HepG2 (cell line): ENCODE results near the gene KIAA1614. TPM values are rescaled to one million over a fixed set of nuclear protein-coding genes. Genes with fewer than 3 reads are reported as not detected.

Source experiments
- ATAC-seq: fragments of 200-7000 bp; cut with Tn5 transposase; 3 replicates; pipeline ENCODE4 v1.9.1; 2020; ENCODE audit warnings: mild to moderate bottlenecking, moderate library complexity
- BruUV-seq: library from RNA; stranded (reverse); fragments of 400-500 nt; replicated peaks from 2 replicates; lab custom pipeline; 2021; lab: Mats Ljungman, UMichigan
- CTCF ChIA-PET: fragments of 300-600 bp; formaldehyde crosslinking; extraction: SDS; loops from one replicate; lab custom pipeline; 2021; ENCODE audit warnings: low total read pairs, inconsistent platforms, low intra/inter-chr PET ratio; lab: Yijun Ruan, JAX
- POLR2A ChIA-PET: fragments of 350-600 bp; sonication (Branson Sonifier 250); formaldehyde crosslinking; loops from one replicate; lab custom pipeline; 2020; ENCODE audit warnings: antibody characterized with exemption, inconsistent platforms; lab: Yijun Ruan, JAX
- DNase-seq: peaks from one replicate; pipeline ENCODE4 v3.0.0-alpha.2; 2015; ENCODE audit warnings: low spot score
- FAIRE-seq: peaks from 3 replicates; lab custom pipeline; 2011; peaks lifted over from hg19 to GRCh38; lab: Jason Lieb, UNC
- H2AFZ ChIP-seq: one replicate; pipeline ENCODE4 v1.6.1; 2011; ENCODE audit warnings: low read length, inconsistent platforms
- H3K27ac ChIP-seq: fragments of 300-600 bp; 3 replicates; pipeline ENCODE4 v1.8.0; 2011; ENCODE audit warnings: mixed run types, mild to moderate bottlenecking, mixed read lengths, low read length, inconsistent platforms; ENCODE audit not compliant: insufficient read depth; ENCODE audit errors: extremely low read length
- H3K27me3 ChIP-seq, 2 experiments: fragments of 200-600 bp in 1 of 2; 2 replicates in 1 of 2; 3 replicates in 1 of 2; pipeline versions ENCODE4 v1.6.0 to v1.8.0; 2011; ENCODE audit warnings: low read length in 2 of 2, mild to moderate bottlenecking in 2 of 2, moderate library complexity in 2 of 2, inconsistent platforms in 1 of 2; ENCODE audit not compliant: insufficient read depth in 2 of 2, control insufficient read depth in 1 of 2
- H3K36me3 ChIP-seq, 2 experiments: fragments of 200-600 bp in 1 of 2; replicated peaks in 1 of 2; 2 replicates in 1 of 2; 3 replicates in 1 of 2; pipeline versions ENCODE4 v1.5.1 to v1.8.0; 2011; ENCODE audit warnings: low read length in 2 of 2, inconsistent platforms in 1 of 2; ENCODE audit not compliant: insufficient read depth in 2 of 2, control insufficient read depth in 1 of 2
- H3K4me1 ChIP-seq: 2 replicates; pipeline ENCODE4 v1.5.1; 2012; ENCODE audit warnings: low read length, inconsistent platforms; ENCODE audit not compliant: insufficient read depth
- H3K4me2 ChIP-seq: 2 replicates; pipeline ENCODE4 v1.6.0; 2011; ENCODE audit warnings: low read depth, low read length, inconsistent platforms
- H3K4me3 ChIP-seq, 3 experiments: fragments of 200-600 bp in 1 of 3; sonication (generic), shearing (Covaris generic) in 1 of 3; replicated peaks in 1 of 3; 2 replicates each; pipeline ENCODE4 v1.5.1; 2011 to 2016; ENCODE audit warnings: low read length in 3 of 3, inconsistent platforms in 2 of 3, low read depth in 2 of 3, mild to moderate bottlenecking in 2 of 3, control low read depth in 1 of 3, mixed read lengths in 1 of 3; ENCODE audit not compliant: insufficient read depth in 1 of 3
- H3K79me2 ChIP-seq: one replicate; pipeline ENCODE4 v1.6.1; 2011; ENCODE audit warnings: low read length, inconsistent platforms; ENCODE audit not compliant: insufficient read depth
- H3K9ac ChIP-seq: 2 replicates; pipeline ENCODE4 v1.6.0; 2011; ENCODE audit warnings: mild to moderate bottlenecking, low read depth, low read length, inconsistent platforms; ENCODE audit not compliant: insufficient read depth
- H3K9me3 ChIP-seq: 2 replicates; pipeline ENCODE4 v1.5.1; 2012; ENCODE audit warnings: mild to moderate bottlenecking, low read length
- H4K20me1 ChIP-seq: 2 replicates; pipeline ENCODE4 v1.6.0; 2011; ENCODE audit warnings: inconsistent platforms, mild to moderate bottlenecking, low read length, moderate library complexity; ENCODE audit not compliant: insufficient read depth
- ATF7-NPFF ChIP-seq: sonication (generic); formaldehyde crosslinking; IDR thresholded peaks from 2 replicates; pipeline ENCODE4 v1.8.1; 2023; ENCODE audit warnings: mild to moderate bottlenecking, low read depth, missing genetic modification reagents, moderate library complexity
- E2F5 ChIP-seq: sonication (generic); formaldehyde crosslinking; conservative IDR thresholded peaks from 2 replicates; pipeline ENCODE4 v1.4.0; 2020; ENCODE audit warnings: missing genetic modification reagents
- HMG20A ChIP-seq: IDR thresholded peaks from 2 replicates; pipeline ENCODE4 v1.6.1; 2016; ENCODE audit warnings: borderline replicate concordance
- IRF9 ChIP-seq: sonication (generic); formaldehyde crosslinking; IDR thresholded peaks from 2 replicates; pipeline ENCODE4 v1.8.0; 2022; ENCODE audit warnings: missing genetic modification reagents, mild to moderate bottlenecking, borderline replicate concordance
- KLF12 ChIP-seq: sonication (generic); formaldehyde crosslinking; IDR thresholded peaks from 2 replicates; pipeline ENCODE4 v1.4.0; 2020; ENCODE audit warnings: missing genetic modification reagents, borderline replicate concordance
- NFE2L1 ChIP-seq: sonication (generic); formaldehyde crosslinking; IDR thresholded peaks from 2 replicates; pipeline ENCODE4 v1.4.0; 2020; ENCODE audit warnings: missing genetic modification reagents, mild to moderate bottlenecking, borderline replicate concordance
- NFE2L2 ChIP-seq: fragments of 150-350 bp; IDR thresholded peaks from 2 replicates; pipeline ENCODE4 v1.6.1; 2014; ENCODE audit warnings: low read length
- NFKBIZ ChIP-seq: IDR thresholded peaks from 2 replicates; pipeline ENCODE4 v1.6.1; 2018; ENCODE audit warnings: missing genetic modification reagents, missing compliant biosample characterization
- RARA ChIP-seq: IDR thresholded peaks from 2 replicates; pipeline ENCODE4 v1.6.1; 2016; ENCODE audit warnings: missing genetic modification reagents, missing compliant biosample characterization
- REPIN1 ChIP-seq: sonication (generic); formaldehyde crosslinking; IDR thresholded peaks from 2 replicates; pipeline ENCODE4 v1.8.0; 2022; ENCODE audit warnings: missing genetic modification reagents, low read depth, mild to moderate bottlenecking, borderline replicate concordance
- SMARCE1 ChIP-seq: fragments of 450-650 bp; IDR thresholded peaks from 2 replicates; pipeline ENCODE4 v1.6.1; 2017; ENCODE audit warnings: borderline replicate concordance
- U2AF2 ChIP-seq: fragments of 200-400 bp; formaldehyde crosslinking; IDR thresholded peaks from 2 replicates; pipeline ENCODE4 v1.6.1; 2017; ENCODE audit warnings: low read depth, mild to moderate bottlenecking, low read length
- ZFP36 ChIP-seq: fragments of 150-350 bp; IDR thresholded peaks from 2 replicates; pipeline ENCODE4 v1.6.1; 2018; ENCODE audit warnings: borderline replicate concordance, low read length, low read depth; ENCODE audit not compliant: partially characterized antibody
- WGBS: methylation state at CpG from one replicate; pipeline ENCODE4 v1.1.6; 2017; ENCODE audit warnings: low lambda C conversion rate; 5-methylcytosine and 5-hydroxymethylcytosine counted together
- in situ Hi-C: cut with HindIII; loops from 2 replicates; pipeline ENCODE4 v1.10.0; 2017; ENCODE audit warnings: low pct_unique_long_range_greater_than_20kb; ENCODE audit not compliant: extremely low pct_ligation_motif_present
- intact Hi-C: fragments of 100-400 bp; cut with micrococcal nuclease; formaldehyde crosslinking; loops from one replicate; pipeline ENCODE4 v1.10.0; 2022; ENCODE audit not compliant: unreplicated experiment
- polyA plus RNA-seq, 8 experiments: library from polyadenylated mRNA; depleted of rRNA in 3 of 8; stranded (reverse) in 7 of 8; unstranded in 1 of 8; fragments of >200 nt; fragmentation: Illumina TruSeq in 4 of 8; extraction: Trizol in 4 of 8; gene quantifications; 2 replicates each; pipeline versions ENCODE4 v1.2.1 to v1.2.3, GENCODE V29; 2011 to 2016; ENCODE audit warnings: low read depth in 4 of 8, missing spikeins in 1 of 8, mixed read lengths in 1 of 8; ENCODE audit not compliant: insufficient read depth in 1 of 8
- total RNA-seq, 5 experiments: library from RNA; depleted of rRNA; stranded (reverse); fragments of >200 nt; fragmentation: Illumina TruSeq; extraction: Trizol; gene quantifications; 2 replicates each; pipeline ENCODE4 v1.2.3, GENCODE V29; 2016; ENCODE audit warnings: low read depth in 1 of 5
- TF ChIP-seq, protein P1 (sequence below): IDR thresholded peaks from 2 replicates; pipeline ENCODE4 v1.6.1; 2018; ENCODE audit warnings: missing genetic modification reagents
- TF ChIP-seq, protein P2 (sequence below), 2 experiments: fragments of 450-650 bp in 1 of 2; sonication (generic) in 1 of 2; formaldehyde crosslinking; IDR thresholded peaks; 2 replicates each; pipeline versions ENCODE4 v1.5.0 to v1.8.0; 2020 to 2022; ENCODE audit warnings: mild to moderate bottlenecking in 1 of 2, missing genetic modification reagents in 1 of 2

Gene KIAA1614
- total and polyA plus RNA-seq, 2 of the 13 experiments (the other 11 are each of a cell fraction or from before 2014, with no cell fraction given), result 0.15 to 0.77 TPM

- TF ChIP-seq ZFP36, result no peak
- TF ChIP-seq, protein P1, sequence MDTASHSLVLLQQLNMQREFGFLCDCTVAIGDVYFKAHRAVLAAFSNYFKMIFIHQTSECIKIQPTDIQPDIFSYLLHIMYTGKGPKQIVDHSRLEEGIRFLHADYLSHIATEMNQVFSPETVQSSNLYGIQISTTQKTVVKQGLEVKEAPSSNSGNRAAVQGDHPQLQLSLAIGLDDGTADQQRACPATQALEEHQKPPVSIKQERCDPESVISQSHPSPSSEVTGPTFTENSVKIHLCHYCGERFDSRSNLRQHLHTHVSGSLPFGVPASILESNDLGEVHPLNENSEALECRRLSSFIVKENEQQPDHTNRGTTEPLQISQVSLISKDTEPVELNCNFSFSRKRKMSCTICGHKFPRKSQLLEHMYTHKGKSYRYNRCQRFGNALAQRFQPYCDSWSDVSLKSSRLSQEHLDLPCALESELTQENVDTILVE, result no peak
- no peak for TF ChIP-seq E2F5 (CRISPR knock-in tag)
- no peak for TF ChIP-seq NFKBIZ (CRISPR knock-in tag)
- no peak for TF ChIP-seq ATF7-NPFF
- TF ChIP-seq RARA (CRISPR knock-in tag), result no peak
- TF ChIP-seq REPIN1, result no peak
- TF ChIP-seq, protein P2, sequence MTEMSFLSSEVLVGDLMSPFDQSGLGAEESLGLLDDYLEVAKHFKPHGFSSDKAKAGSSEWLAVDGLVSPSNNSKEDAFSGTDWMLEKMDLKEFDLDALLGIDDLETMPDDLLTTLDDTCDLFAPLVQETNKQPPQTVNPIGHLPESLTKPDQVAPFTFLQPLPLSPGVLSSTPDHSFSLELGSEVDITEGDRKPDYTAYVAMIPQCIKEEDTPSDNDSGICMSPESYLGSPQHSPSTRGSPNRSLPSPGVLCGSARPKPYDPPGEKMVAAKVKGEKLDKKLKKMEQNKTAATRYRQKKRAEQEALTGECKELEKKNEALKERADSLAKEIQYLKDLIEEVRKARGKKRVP (CRISPR knock-in tag; IDR thresholded peaks at IDR 0.05), result no peak
- TF ChIP-seq, all 625 proteins: peak for 0
Observed at GRCh38 chr1:180937012-180937372, 24.3 kb downstream of the KIAA1614 start (continued).

- no peak for ATAC-seq
- no peak for FAIRE-seq
- Histone ChIP-seq H3K9ac (no peak overlapping the region), H3K4me1 (peaks cover 25% of the 10 kb centered on the region), H3K79me2 (no peaks in the 10 kb centered on the region), H4K20me1 (no peaks in the 10 kb centered on the region), H3K36me3 (no peaks in the 10 kb centered on the region), H3K4me3 (no peak overlapping the region), H3K4me2 (no peak overlapping the region), H3K27me3 (no peaks in the 10 kb centered on the region; a peak in 1 of 5 replicates), H3K27ac (no peak overlapping the region), H3K9me3 (no peaks in the 10 kb centered on the region), H2AFZ (no peak overlapping the region)
- intact Hi-C loops, result no loop called here
- 27% methylated on average over 4 of the region's 9 CpGs for WGBS
- no peak for DNase-seq
- POLR2A ChIA-PET, result no interaction called here
- in situ Hi-C loops, result no loop called here
- no TSS peak for BruUV-seq
- CTCF ChIA-PET, result no interaction called here
- TF ChIP-seq NFE2L1 (CRISPR knock-in tag) (no peak), U2AF2 (no peak), IRF9 (CRISPR knock-in tag) (no peak), HMG20A (CRISPR knock-in tag) (no peak), KLF12 (CRISPR knock-in tag) (no peak), NFE2L2 (no peak), SMARCE1 (no peak)
Observed at GRCh38 chr1:180937624-180938225, 25.0 kb downstream of the KIAA1614 start.
